ENCODE results near the gene PFDN2.
"Not testable (repeated sequence)": the region's sequence is repeated elsewhere in the genome, so short reads cannot be mapped to it uniquely, and the experiment has no call there.

Gene PFDN2

GRCh38 chr1:161139766-161140165, 21.9 kb upstream of the PFDN2 start:
- DNase-seq: peak in 3 of 58 donors; percentile 3 to 22 (median 11)

GRCh38 chr1:161138431-161138830, 20.6 kb upstream of the PFDN2 start:
- no peak for DNase-seq

GRCh38 chr1:161137881-161138280, 20.0 kb upstream of the PFDN2 start:
- no peak for DNase-seq

- peak in 1 of 58 donors; percentile 33 for DNase-seq
These were observed 15.4 kb upstream of the PFDN2 start for GRCh38 chr1:161133220-161133740.

- DNase-seq: peak; percentile 66 to 98 (median 92)
These were observed 14.8 kb upstream of the PFDN2 start, which contains the start of gene DEDD for GRCh38 chr1:161132410-161133219. DEDD (minus strand) TSS chr1:161132667; CDS start chr1:161124462, 8,205 bp downstream.

- peak in 12 of 58 donors; percentile 5 to 49 (median 32) for DNase-seq
These were observed 13.9 kb upstream of the PFDN2 start for GRCh38 chr1:161131523-161132409.

GRCh38 chr1:161130266-161130665, 12.4 kb upstream of the PFDN2 start:
- no peak for DNase-seq

- DNase-seq: no peak
These were observed 11.0 kb upstream of the PFDN2 start for GRCh38 chr1:161128591-161129420.

GRCh38 chr1:161127649-161128048, 9.8 kb upstream of the PFDN2 start:
- DNase-seq: no peak

GRCh38 chr1:161122967-161123366, 5.1 kb upstream of the PFDN2 start:
- DNase-seq: no peak

- peak in 2 of 58 donors; percentile 5 to 10 for DNase-seq
These were observed 4.0 kb upstream of the PFDN2 start for GRCh38 chr1:161121834-161122233.

- DNase-seq: no peak
These were observed 3.3 kb upstream of the PFDN2 start for GRCh38 chr1:161121042-161121650.

GRCh38 chr1:161119092-161119903, 1.5 kb upstream of the PFDN2 start:
- no peak for DNase-seq

- DNase-seq: not testable (repeated sequence)
These were observed 1.9 kb downstream of the PFDN2 start for GRCh38 chr1:161115961-161116360.

- DNase-seq: no peak
These were observed 2.6 kb downstream of the PFDN2 start for GRCh38 chr1:161115132-161115711.

GRCh38 chr1:161114556-161114955, 3.3 kb downstream of the PFDN2 start:
- no peak for DNase-seq

GRCh38 chr1:161113915-161114314, 3.9 kb downstream of the PFDN2 start:
- no peak for DNase-seq

GRCh38 chr1:161111527-161111926, 6.3 kb downstream of the PFDN2 start:
- DNase-seq: no peak

GRCh38 chr1:161111117-161111516, 6.7 kb downstream of the PFDN2 start:
- DNase-seq: no peak
